ENCODE data around the gene B3GAT3.
"Not testable (repeated sequence)": the region's sequence is repeated elsewhere in the genome, so short reads cannot be mapped to it uniquely, and the experiment has no call there.

The B3GAT3 gene

GRCh38 chr11:62645671-62645945 lies 23.8 kb upstream of the B3GAT3 start:
- no peak for DNase-seq

GRCh38 chr11:62644220-62644619 lies 22.4 kb upstream of the B3GAT3 start:
- no peak for DNase-seq

GRCh38 chr11:62632492-62632891 lies 10.7 kb upstream of the B3GAT3 start:
- no peak for DNase-seq

GRCh38 chr11:62627713-62628112 lies 5.9 kb upstream of the B3GAT3 start:
- no peak for DNase-seq

GRCh38 chr11:62622476-62623089 lies 797 bp upstream of the B3GAT3 start:
- no peak for DNase-seq

- DNase-seq: no peak
Measured at GRCh38 chr11:62621027-62621566, 689 bp downstream of the B3GAT3 start.

- DNase-seq: not testable (repeated sequence)
Measured at GRCh38 chr11:62616957-62617356, 4.8 kb downstream of the B3GAT3 start.

GRCh38 chr11:62615521-62615920 lies 6.3 kb downstream of the B3GAT3 start:
- no peak for DNase-seq

- DNase-seq: no peak
Measured at GRCh38 chr11:62614275-62614674, 7.5 kb downstream of the B3GAT3 start.

GRCh38 chr11:62613291-62613778 lies 8.5 kb downstream of the B3GAT3 start:
- DNase-seq: no peak

- DNase-seq: no peak
Measured at GRCh38 chr11:62612366-62613290, 9.2 kb downstream of the B3GAT3 start, which contains the start of the genes EML3 and ROM1. TSS of gene EML3 (minus strand) at chr11:62612775. CDS start at chr11:62612457, 318 bp downstream. TSS of gene ROM1 (plus strand) at chr11:62613257. CDS start at chr11:62613282, 25 bp downstream.

GRCh38 chr11:62611705-62612365 lies 10.0 kb downstream of the B3GAT3 start:
- DNase-seq: no peak

- no peak for DNase-seq
Measured at GRCh38 chr11:62610814-62611704, 10.7 kb downstream of the B3GAT3 start.

- DNase-seq: no peak
Measured at GRCh38 chr11:62610403-62610802, 11.4 kb downstream of the B3GAT3 start.

- DNase-seq: no peak
Measured at GRCh38 chr11:62608776-62609175, 13.0 kb downstream of the B3GAT3 start.

- DNase-seq: no peak
Measured at GRCh38 chr11:62607714-62608113, 14.1 kb downstream of the B3GAT3 start.

GRCh38 chr11:62605902-62606301 lies 15.9 kb downstream of the B3GAT3 start:
- DNase-seq: no peak

- DNase-seq: no peak
Measured at GRCh38 chr11:62605467-62605866, 16.3 kb downstream of the B3GAT3 start.

- no peak for DNase-seq
Measured at GRCh38 chr11:62604460-62605120, 17.2 kb downstream of the B3GAT3 start.

- no peak for DNase-seq
Measured at GRCh38 chr11:62603776-62604299, 17.9 kb downstream of the B3GAT3 start.

- no peak for DNase-seq
Measured at GRCh38 chr11:62603072-62603408, 18.7 kb downstream of the B3GAT3 start.

All from NCI-H187 treated with DMSO at 0.1 percent for 48 hours (cell line).